SK-N-SH treated with all-trans-retinoic acid at 6 μM for 48 hours (cell line): ENCODE measurements around the gene SLC6A7.

Source experiments
- ATAC-seq: fragments of 200-7000 bp; cut with Tn5 transposase; 3 replicates; pipeline ENCODE4 v1.9.1; 2020; ENCODE audit warnings: mild to moderate bottlenecking, moderate library complexity
- ARNTL ChIP-seq: fragments of 450-650 bp; formaldehyde crosslinking; IDR thresholded peaks from 2 replicates; pipeline ENCODE4 v1.5.0; 2020; ENCODE audit warnings: low read depth, mild to moderate bottlenecking, moderate library complexity, borderline replicate concordance
- BACH2 ChIP-seq: fragments of 250-450 bp; sonication (Bioruptor Pico); IDR thresholded peaks from 2 replicates; pipeline ENCODE4 v1.9.0; 2021; ENCODE audit warnings: mild to moderate bottlenecking, borderline replicate concordance
- CREB5 ChIP-seq: fragments of 250-450 bp; sonication (Bioruptor Pico); IDR thresholded peaks from 2 replicates; pipeline ENCODE4 v1.5.1; 2020; ENCODE audit warnings: low read depth, mild to moderate bottlenecking, moderate library complexity
- CSDC2 ChIP-seq: fragments of 250-450 bp; sonication (Bioruptor Pico); IDR thresholded peaks from 2 replicates; pipeline ENCODE4 v1.5.0; 2020; ENCODE audit warnings: mild to moderate bottlenecking, moderate library complexity
- CSRNP3 ChIP-seq: fragments of 250-450 bp; sonication (Bioruptor Pico); IDR thresholded peaks from 2 replicates; pipeline ENCODE4 v1.5.1; 2021; ENCODE audit warnings: mild to moderate bottlenecking, moderate library complexity
- ESRRG ChIP-seq: fragments of 250-450 bp; sonication (Bioruptor Pico); IDR thresholded peaks from 2 replicates; pipeline ENCODE4 v1.6.1; 2021; ENCODE audit warnings: mild to moderate bottlenecking
- GLIS3 ChIP-seq: fragments of 250-450 bp; sonication (Bioruptor Pico); IDR thresholded peaks from 2 replicates; pipeline ENCODE4 v1.5.0; 2020; ENCODE audit warnings: mild to moderate bottlenecking, moderate library complexity
- ISL1 ChIP-seq: fragments of 250-450 bp; sonication (Bioruptor Pico); IDR thresholded peaks from 2 replicates; pipeline ENCODE4 v2.1.2; 2022; ENCODE audit warnings: mild to moderate bottlenecking, moderate library complexity
- OSR1 ChIP-seq: fragments of 250-450 bp; sonication (Bioruptor Pico); IDR thresholded peaks from 2 replicates; pipeline ENCODE4 v1.8.0; 2022; ENCODE audit warnings: moderate library complexity, mild to moderate bottlenecking, inconsistent platforms
- PATZ1 ChIP-seq: fragments of 250-450 bp; sonication (Bioruptor Pico); IDR thresholded peaks from 2 replicates; pipeline ENCODE4 v1.8.0; 2020; ENCODE audit warnings: mild to moderate bottlenecking, moderate library complexity, borderline replicate concordance
- POU6F1 ChIP-seq: fragments of 250-450 bp; sonication (Bioruptor Pico); IDR thresholded peaks from 2 replicates; pipeline ENCODE4 v1.8.0; 2021; ENCODE audit warnings: low read depth, mild to moderate bottlenecking, moderate library complexity, borderline replicate concordance
- PPARA ChIP-seq: fragments of 250-450 bp; sonication (Bioruptor Pico); IDR thresholded peaks from 2 replicates; pipeline ENCODE4 v1.5.0; 2020; ENCODE audit warnings: mild to moderate bottlenecking, borderline replicate concordance
- RARB ChIP-seq: fragments of 250-450 bp; sonication (Bioruptor Pico); IDR thresholded peaks from 2 replicates; pipeline ENCODE4 v1.8.0; 2021; ENCODE audit warnings: mild to moderate bottlenecking, moderate library complexity
- SNAI2 ChIP-seq: fragments of 250-450 bp; sonication (Bioruptor Pico); IDR thresholded peaks from 2 replicates; pipeline ENCODE4 v1.5.0; 2020; ENCODE audit warnings: mild to moderate bottlenecking, moderate library complexity
- TCF4 ChIP-seq: fragments of 250-450 bp; sonication (Bioruptor Pico); IDR thresholded peaks from 2 replicates; pipeline ENCODE4 v1.8.0; 2021; ENCODE audit warnings: mild to moderate bottlenecking, moderate library complexity, borderline replicate concordance
- TOX ChIP-seq: fragments of 250-450 bp; sonication (Bioruptor Pico); IDR thresholded peaks from 2 replicates; pipeline ENCODE4 v1.8.0; 2021; ENCODE audit warnings: mild to moderate bottlenecking, moderate library complexity, borderline replicate concordance
- ZC3H10 ChIP-seq: fragments of 250-450 bp; sonication (Bioruptor Pico); IDR thresholded peaks from 2 replicates; pipeline ENCODE4 v1.5.1; 2021; ENCODE audit warnings: mild to moderate bottlenecking, moderate library complexity
- ZFP3 ChIP-seq: fragments of 250-450 bp; sonication (Bioruptor Pico); IDR thresholded peaks from 2 replicates; pipeline ENCODE4 v1.5.0; 2020; ENCODE audit warnings: mild to moderate bottlenecking, moderate library complexity
- ZFP30 ChIP-seq: fragments of 450-650 bp; formaldehyde crosslinking; IDR thresholded peaks from 2 replicates; pipeline ENCODE4 v1.5.0; 2022; ENCODE audit warnings: mild to moderate bottlenecking, moderate library complexity
- ZNF565 ChIP-seq: fragments of 450-650 bp; formaldehyde crosslinking; conservative IDR thresholded peaks from 2 replicates; pipeline ENCODE4 v1.5.0; 2020; ENCODE audit warnings: low read depth, mild to moderate bottlenecking, moderate library complexity
- ZNF70 ChIP-seq: fragments of 450-650 bp; formaldehyde crosslinking; IDR thresholded peaks from 2 replicates; pipeline ENCODE4 v1.5.0; 2020; ENCODE audit warnings: mild to moderate bottlenecking, moderate library complexity
- ZNF8 ChIP-seq: fragments of 450-650 bp; formaldehyde crosslinking; IDR thresholded peaks from 2 replicates; pipeline ENCODE4 v1.5.0; 2020; ENCODE audit warnings: mild to moderate bottlenecking, moderate library complexity

Gene SLC6A7

GRCh38 chr5:150159031-150159430 lies 30.8 kb upstream of the SLC6A7 start:
- TF ChIP-seq ZNF8: no peak
- TF ChIP-seq PATZ1 (CRISPR knock-in tag): no peak
- TF ChIP-seq TCF4 (CRISPR knock-in tag): no peak
- no peak for TF ChIP-seq ZFP30 (CRISPR knock-in tag)
- no peak for TF ChIP-seq CREB5
- TF ChIP-seq BACH2 (CRISPR knock-in tag): no peak
- no peak for TF ChIP-seq CSRNP3
- no peak for TF ChIP-seq ZC3H10 (CRISPR knock-in tag)
- no peak for TF ChIP-seq CSDC2 (CRISPR knock-in tag)
- no peak for TF ChIP-seq ZFP3
- TF ChIP-seq ARNTL (CRISPR knock-in tag): no peak
- no peak for TF ChIP-seq OSR1 (CRISPR knock-in tag)
- TF ChIP-seq ISL1: no peak
- TF ChIP-seq RARB: no peak
- TF ChIP-seq ESRRG (CRISPR knock-in tag): no peak
- no peak for TF ChIP-seq PPARA (CRISPR knock-in tag)
- no peak for TF ChIP-seq TOX (CRISPR knock-in tag)
- no peak for TF ChIP-seq ZNF565
- no peak for TF ChIP-seq GLIS3
- TF ChIP-seq, all 23 proteins: peak for 0

GRCh38 chr5:150159741-150160179 lies 30.1 kb upstream of the SLC6A7 start:
- no peak for TF ChIP-seq OSR1 (CRISPR knock-in tag)
- TF ChIP-seq BACH2 (CRISPR knock-in tag): no peak
- TF ChIP-seq PATZ1 (CRISPR knock-in tag): no peak
- no peak for ATAC-seq

More at GRCh38 chr5:150159031-150159430, 30.8 kb upstream of the SLC6A7 start:
- no peak for ATAC-seq

- TF ChIP-seq CSDC2 (CRISPR knock-in tag): no peak
- TF ChIP-seq OSR1 (CRISPR knock-in tag): no peak
- TF ChIP-seq PATZ1 (CRISPR knock-in tag): no peak
- no peak for TF ChIP-seq GLIS3
- no peak for TF ChIP-seq ZFP30 (CRISPR knock-in tag)
- no peak for TF ChIP-seq ESRRG (CRISPR knock-in tag)
- no peak for TF ChIP-seq TOX (CRISPR knock-in tag)
- TF ChIP-seq ISL1: no peak
- TF ChIP-seq RARB: no peak
- TF ChIP-seq CREB5: no peak
- no peak for TF ChIP-seq BACH2 (CRISPR knock-in tag)
- TF ChIP-seq ZNF70 (CRISPR knock-in tag): no peak
- TF ChIP-seq POU6F1 (CRISPR knock-in tag): no peak
- no peak for TF ChIP-seq TCF4 (CRISPR knock-in tag)
- TF ChIP-seq SNAI2 (CRISPR knock-in tag): no peak
- no peak for TF ChIP-seq ZC3H10 (CRISPR knock-in tag)
- TF ChIP-seq PPARA (CRISPR knock-in tag): no peak
- no peak for TF ChIP-seq ZFP3
- TF ChIP-seq ZNF565: no peak
- no peak for TF ChIP-seq CSRNP3
- ATAC-seq: no peak
Observed at GRCh38 chr5:150160448-150161081, 29.3 kb upstream of the SLC6A7 start.
